Panc1 (cell line): ENCODE data around the gene POLE. TPM values are rescaled to one million over a fixed set of nuclear protein-coding genes. Genes with fewer than 3 reads are reported as not detected.
A peak's percentile ranks its signal among the peaks of the same experiment; 100 is the strongest.

Source experiments
- ATAC-seq: fragments of 200-7000 bp; cut with Tn5 transposase; 2 replicates; pipeline ENCODE4 v1.9.1; 2020; ENCODE audit warnings: mild to moderate bottlenecking, moderate library complexity
- BruUV-seq: library from RNA; stranded (reverse); fragments of 400-500 nt; replicated peaks from 2 replicates; lab custom pipeline; 2021; lab: Mats Ljungman, UMichigan
- CTCF ChIA-PET: fragments of 300-600 bp; sonication (Branson Sonifier 250); formaldehyde crosslinking; loops from one replicate; lab custom pipeline; 2022; ENCODE audit warnings: antibody characterized with exemption; lab: Charles Lee
- POLR2A ChIA-PET: fragments of 300-600 bp; sonication (Branson Sonifier 250); formaldehyde crosslinking; loops from one replicate; lab custom pipeline; 2022; ENCODE audit warnings: antibody characterized with exemption; lab: Charles Lee
- DNase-seq: peaks from one replicate; pipeline ENCODE4 v3.0.0-alpha.2; 2010; ENCODE audit warnings: low read depth, low spot score
- H3K27ac ChIP-seq: 2 replicates; pipeline ENCODE4 v1.5.1; 2011; ENCODE audit warnings: mild to moderate bottlenecking, low read length, inconsistent platforms
- H3K27me3 ChIP-seq: fragments of 200-500 bp; sonication (Bioruptor generic); 2 replicates; pipeline ENCODE4 v1.6.0; 2014; ENCODE audit warnings: low read length, inconsistent platforms; ENCODE audit not compliant: control insufficient read depth, insufficient read depth
- H3K36me3 ChIP-seq: fragments of 200-500 bp; sonication (Bioruptor generic); 2 replicates; pipeline ENCODE4 v1.5.1; 2014; ENCODE audit warnings: inconsistent platforms, mild to moderate bottlenecking, low read length, moderate library complexity; ENCODE audit not compliant: control insufficient read depth, insufficient read depth
- H3K4me1 ChIP-seq: 2 replicates; pipeline ENCODE4 v1.5.1; 2011; ENCODE audit warnings: inconsistent platforms, mild to moderate bottlenecking, low read length, moderate library complexity; ENCODE audit not compliant: control insufficient read depth, insufficient read depth
- H3K4me3 ChIP-seq, 2 experiments: 2 replicates each; pipeline ENCODE4 v1.5.1; 2011 to 2012; ENCODE audit warnings: low read depth in 2 of 2, low read length in 2 of 2, mild to moderate bottlenecking in 2 of 2, inconsistent platforms in 1 of 2, moderate library complexity in 1 of 2
- H3K9me3 ChIP-seq: fragments of 200-500 bp; sonication (Bioruptor generic); 2 replicates; pipeline ENCODE4 v1.5.1; 2014; ENCODE audit warnings: low read depth, mild to moderate bottlenecking, inconsistent platforms, low read length, moderate library complexity; ENCODE audit not compliant: control insufficient read depth, insufficient read depth
- CTCF ChIP-seq: fragments of 450-650 bp; IDR thresholded peaks from 2 replicates; pipeline ENCODE4 v1.5.1; 2017; ENCODE audit warnings: mild to moderate bottlenecking
- POLR2AphosphoS5 ChIP-seq: IDR thresholded peaks from 2 replicates; pipeline ENCODE4 v1.6.1; 2012; ENCODE audit warnings: mild to moderate bottlenecking, low read depth, low read length, moderate library complexity
- REST ChIP-seq, 2 experiments: IDR thresholded peaks; 2 replicates each; pipeline ENCODE4 v1.6.1; 2011 to 2012; ENCODE audit warnings: low read depth in 2 of 2, control low read depth in 1 of 2, low read length in 1 of 2, mild to moderate bottlenecking in 1 of 2, moderate library complexity in 1 of 2; ENCODE audit not compliant: insufficient read depth in 1 of 2
- SIN3A ChIP-seq: IDR thresholded peaks from 2 replicates; pipeline ENCODE4 v1.6.1; 2012; ENCODE audit warnings: low read depth, mild to moderate bottlenecking, low read length, moderate library complexity, borderline replicate concordance; ENCODE audit not compliant: insufficient read depth
- TCF7L2 ChIP-seq: IDR thresholded peaks from 2 replicates; pipeline ENCODE4 v1.6.1; 2011; ENCODE audit warnings: mild to moderate bottlenecking, low read depth, low read length, inconsistent platforms
- in situ Hi-C: cut with HindIII; loops from 2 replicates; pipeline ENCODE4 v1.10.0; 2016; ENCODE audit warnings: low sequenced_read_pairs, low pct_unique_long_range_greater_than_20kb
- intact Hi-C: fragments of 100-400 bp; cut with micrococcal nuclease; formaldehyde crosslinking; loops from one replicate; pipeline ENCODE4 v1.10.0; 2022; ENCODE audit not compliant: unreplicated experiment
- total RNA-seq: library from RNA; stranded (reverse); gene quantifications from one replicate; pipeline ENCODE4 v1.2.1, GENCODE V29; 2021; ENCODE audit not compliant: unreplicated experiment

POLE gene
- total RNA-seq, 1 experiment from 2014 or later = 112 TPM

- DNase-seq (no peak), ATAC-seq (peak; percentile 17)
- H3K4me3 ChIP-seq = no peak overlapping the region
- BruUV-seq = no TSS peak
- no peaks in the 10 kb centered on the region for H3K9me3 ChIP-seq
- intact Hi-C loops = no loop called here
- POLR2A ChIA-PET = interaction anchor here (0.5 kb wide), 1 partner anchor 770 kb away, joined by 17 read pairs; no protein-coding TSS in a partner anchor
- H3K36me3 ChIP-seq = no peaks in the 10 kb centered on the region
- in situ Hi-C loops = no loop called here
- H3K27me3 ChIP-seq = no peaks in the 10 kb centered on the region
- CTCF ChIA-PET = interaction anchor here (0.8 to 1.1 kb wide), 3 partner anchors 19 to 182 kb away, joined by 3 to 4 read pairs (median 3); no protein-coding TSS in a partner anchor
- TF ChIP-seq TCF7L2 (no peak), REST (IDR thresholded peaks at IDR 0.05; ENCODE audit: insufficient read depth in 1 of 2, low read depth in 2 of 2, low read length in 1 of 2) (no peak), CTCF (no peak), POLR2AphosphoS5 (no peak), SIN3A (no peak)
- no peak overlapping the region for H3K27ac ChIP-seq
- H3K4me1 ChIP-seq = peaks cover 7% of the 10 kb centered on the region
These were observed 91.1 kb downstream of the POLE start for GRCh38 chr12:132596016-132596415.

GRCh38 chr12:132595183-132595582 is 92.0 kb downstream of the POLE start:
- ATAC-seq = no peak
- BruUV-seq = no TSS peak
- in situ Hi-C loops = no loop called here
- Histone ChIP-seq H3K4me1 (peaks cover 7% of the 10 kb centered on the region), H3K27me3 (no peaks in the 10 kb centered on the region), H3K9me3 (no peaks in the 10 kb centered on the region), H3K4me3 (no peak overlapping the region), H3K27ac (no peak overlapping the region), H3K36me3 (no peaks in the 10 kb centered on the region)
- no peak for DNase-seq
- no peak for TF ChIP-seq SIN3A
- no peak for TF ChIP-seq REST (IDR thresholded peaks at IDR 0.05; ENCODE audit: insufficient read depth in 1 of 2, low read depth in 2 of 2, low read length in 1 of 2)
- no peak for TF ChIP-seq TCF7L2
- no peak for TF ChIP-seq POLR2AphosphoS5
- TF ChIP-seq CTCF = no peak
- CTCF ChIA-PET = interaction anchor here (0.6 to 1.1 kb wide), 4 partner anchors 20 to 314 kb away, joined by 3 to 5 read pairs (median 4); no protein-coding TSS in a partner anchor
- POLR2A ChIA-PET = no interaction called here
- intact Hi-C loops = no loop called here
